OCI-LY1 (cell line): Measurements from ENCODE around the gene MIF4GD.
"Not testable (repeated sequence)": the region's sequence is repeated elsewhere in the genome, so short reads cannot be mapped to it uniquely, and the experiment has no call there.

Experiments
- H2AFZ ChIP-seq: fragments of 200-600 bp; sonication (generic), shearing (Covaris generic); 2 replicates; pipeline ENCODE4 v1.6.0; 2014; ENCODE audit warnings: antibody characterized with exemption, mild to moderate bottlenecking, low read length
- H3F3A ChIP-seq: fragments of 200-600 bp; sonication (generic), shearing (Covaris generic); 2 replicates; pipeline ENCODE4 v1.6.0; 2014; ENCODE audit warnings: mild to moderate bottlenecking, antibody characterized with exemption, low read length, moderate library complexity; ENCODE audit not compliant: insufficient read depth
- H3K27ac ChIP-seq: fragments of 200-600 bp; sonication (generic); 2 replicates; pipeline ENCODE4 v1.5.1; 2014; ENCODE audit warnings: low read length, mixed run types, mild to moderate bottlenecking, low read depth; ENCODE audit not compliant: poor library complexity, severe bottlenecking
- H3K27me3 ChIP-seq: fragments of 200-600 bp; sonication (generic); 2 replicates; pipeline ENCODE4 v1.6.0; 2014; ENCODE audit warnings: antibody characterized with exemption, mild to moderate bottlenecking, low read length, moderate library complexity; ENCODE audit not compliant: insufficient read depth
- H3K36me3 ChIP-seq: fragments of 200-600 bp; sonication (generic); 2 replicates; pipeline ENCODE4 v1.6.1; 2014; ENCODE audit warnings: mild to moderate bottlenecking, antibody characterized with exemption, low read length, moderate library complexity, mixed read lengths; ENCODE audit not compliant: insufficient read depth
- H3K4me1 ChIP-seq: fragments of 200-600 bp; sonication (generic); 2 replicates; pipeline ENCODE4 v1.5.1; 2014; ENCODE audit warnings: mild to moderate bottlenecking, low read length, moderate library complexity; ENCODE audit not compliant: insufficient read depth, severe bottlenecking
- H3K4me2 ChIP-seq: fragments of 200-600 bp; sonication (generic), shearing (Covaris generic); 2 replicates; pipeline ENCODE4 v1.6.1; 2014; ENCODE audit warnings: low read length
- H3K4me3 ChIP-seq: fragments of 200-600 bp; sonication (generic); 2 replicates; pipeline ENCODE4 v1.5.1; 2014; ENCODE audit warnings: low read length, low read depth, mild to moderate bottlenecking, mixed read lengths; ENCODE audit not compliant: poor library complexity, severe bottlenecking
- H3K79me2 ChIP-seq: fragments of 200-600 bp; shearing (Covaris generic); 2 replicates; pipeline ENCODE4 v1.6.1; 2016; ENCODE audit warnings: mixed run types, low read length, mixed read lengths; ENCODE audit not compliant: insufficient read depth
- H3K9ac ChIP-seq: fragments of 200-600 bp; sonication (generic), shearing (Covaris generic); 2 replicates; pipeline ENCODE4 v1.6.1; 2014; ENCODE audit warnings: mild to moderate bottlenecking, low read length, mixed read lengths
- H3K9me2 ChIP-seq: fragments of 200-600 bp; sonication (generic), shearing (Covaris generic); 2 replicates; pipeline ENCODE4 v1.6.1; 2014; ENCODE audit warnings: low read depth, mild to moderate bottlenecking, low read length, mixed read lengths
- H3K9me3 ChIP-seq: fragments of 200-600 bp; shearing (Covaris generic); 2 replicates; pipeline ENCODE4 v1.6.1; 2014; ENCODE audit warnings: low read length, mixed read lengths
- H4K20me1 ChIP-seq: fragments of 200-600 bp; sonication (generic), shearing (Covaris generic); 2 replicates; pipeline ENCODE4 v1.6.0; 2016; ENCODE audit warnings: mild to moderate bottlenecking, low read length; ENCODE audit not compliant: insufficient read depth
- EZH2 ChIP-seq: fragments of 200-600 bp; sonication (generic), shearing (Covaris generic); IDR thresholded peaks from 2 replicates; pipeline ENCODE4 v1.8.0; 2017; ENCODE audit warnings: borderline replicate concordance, mixed run types, mild to moderate bottlenecking, antibody characterized with exemption, low read length, moderate library complexity, mixed read lengths
- TF ChIP-seq, protein P1 (sequence below): fragments of 200-600 bp; sonication (generic), shearing (Covaris generic); IDR thresholded peaks from 2 replicates; pipeline ENCODE4 v1.5.1; 2017; ENCODE audit warnings: mild to moderate bottlenecking, antibody characterized with exemption, low read length, moderate library complexity, mixed read lengths

MIF4GD gene

DNA sequence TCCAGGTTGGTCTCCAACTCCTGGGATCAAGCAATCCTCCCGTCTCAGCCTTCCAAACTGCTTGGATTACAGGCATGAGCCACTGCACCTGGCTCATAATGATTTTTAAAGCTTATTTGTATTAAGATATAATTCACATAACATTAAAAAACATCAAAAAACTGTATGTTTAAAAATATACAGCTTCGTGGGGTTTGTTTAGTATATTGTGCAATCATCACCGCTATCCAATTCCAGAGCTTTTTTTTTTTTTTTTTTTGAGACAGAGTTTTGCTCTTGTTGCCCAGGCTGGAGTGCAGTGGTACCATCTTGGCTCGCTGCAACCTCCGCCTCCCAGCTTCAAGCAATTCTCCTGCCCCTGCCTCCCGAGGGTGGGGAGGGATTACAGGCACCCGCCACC lies 29.2 kb upstream of the MIF4GD start:
- H3K36me3 ChIP-seq = no peaks in the 10 kb centered on the region
- no peaks in the 10 kb centered on the region for H3K27me3 ChIP-seq
- TF ChIP-seq EZH2 = no peak
- TF ChIP-seq, protein P1, sequence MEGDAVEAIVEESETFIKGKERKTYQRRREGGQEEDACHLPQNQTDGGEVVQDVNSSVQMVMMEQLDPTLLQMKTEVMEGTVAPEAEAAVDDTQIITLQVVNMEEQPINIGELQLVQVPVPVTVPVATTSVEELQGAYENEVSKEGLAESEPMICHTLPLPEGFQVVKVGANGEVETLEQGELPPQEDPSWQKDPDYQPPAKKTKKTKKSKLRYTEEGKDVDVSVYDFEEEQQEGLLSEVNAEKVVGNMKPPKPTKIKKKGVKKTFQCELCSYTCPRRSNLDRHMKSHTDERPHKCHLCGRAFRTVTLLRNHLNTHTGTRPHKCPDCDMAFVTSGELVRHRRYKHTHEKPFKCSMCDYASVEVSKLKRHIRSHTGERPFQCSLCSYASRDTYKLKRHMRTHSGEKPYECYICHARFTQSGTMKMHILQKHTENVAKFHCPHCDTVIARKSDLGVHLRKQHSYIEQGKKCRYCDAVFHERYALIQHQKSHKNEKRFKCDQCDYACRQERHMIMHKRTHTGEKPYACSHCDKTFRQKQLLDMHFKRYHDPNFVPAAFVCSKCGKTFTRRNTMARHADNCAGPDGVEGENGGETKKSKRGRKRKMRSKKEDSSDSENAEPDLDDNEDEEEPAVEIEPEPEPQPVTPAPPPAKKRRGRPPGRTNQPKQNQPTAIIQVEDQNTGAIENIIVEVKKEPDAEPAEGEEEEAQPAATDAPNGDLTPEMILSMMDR = no peak
- no peak overlapping the region for H3K27ac ChIP-seq
- H3K79me2 ChIP-seq = no peaks in the 10 kb centered on the region
- H2AFZ ChIP-seq = no peak overlapping the region
- H3K9ac ChIP-seq = no peak overlapping the region
- H3K4me2 ChIP-seq = no peak overlapping the region
- peaks cover 7% of the 10 kb centered on the region; the same call in 1 of the 2 replicates for H3F3A ChIP-seq
- H4K20me1 ChIP-seq = no peaks in the 10 kb centered on the region
- H3K4me1 ChIP-seq = peaks cover 31% of the 10 kb centered on the region
- H3K9me3 ChIP-seq = no peaks in the 10 kb centered on the region
- H3K4me3 ChIP-seq = no peak overlapping the region
- H3K9me2 ChIP-seq = no peaks in the 10 kb centered on the region

DNA sequence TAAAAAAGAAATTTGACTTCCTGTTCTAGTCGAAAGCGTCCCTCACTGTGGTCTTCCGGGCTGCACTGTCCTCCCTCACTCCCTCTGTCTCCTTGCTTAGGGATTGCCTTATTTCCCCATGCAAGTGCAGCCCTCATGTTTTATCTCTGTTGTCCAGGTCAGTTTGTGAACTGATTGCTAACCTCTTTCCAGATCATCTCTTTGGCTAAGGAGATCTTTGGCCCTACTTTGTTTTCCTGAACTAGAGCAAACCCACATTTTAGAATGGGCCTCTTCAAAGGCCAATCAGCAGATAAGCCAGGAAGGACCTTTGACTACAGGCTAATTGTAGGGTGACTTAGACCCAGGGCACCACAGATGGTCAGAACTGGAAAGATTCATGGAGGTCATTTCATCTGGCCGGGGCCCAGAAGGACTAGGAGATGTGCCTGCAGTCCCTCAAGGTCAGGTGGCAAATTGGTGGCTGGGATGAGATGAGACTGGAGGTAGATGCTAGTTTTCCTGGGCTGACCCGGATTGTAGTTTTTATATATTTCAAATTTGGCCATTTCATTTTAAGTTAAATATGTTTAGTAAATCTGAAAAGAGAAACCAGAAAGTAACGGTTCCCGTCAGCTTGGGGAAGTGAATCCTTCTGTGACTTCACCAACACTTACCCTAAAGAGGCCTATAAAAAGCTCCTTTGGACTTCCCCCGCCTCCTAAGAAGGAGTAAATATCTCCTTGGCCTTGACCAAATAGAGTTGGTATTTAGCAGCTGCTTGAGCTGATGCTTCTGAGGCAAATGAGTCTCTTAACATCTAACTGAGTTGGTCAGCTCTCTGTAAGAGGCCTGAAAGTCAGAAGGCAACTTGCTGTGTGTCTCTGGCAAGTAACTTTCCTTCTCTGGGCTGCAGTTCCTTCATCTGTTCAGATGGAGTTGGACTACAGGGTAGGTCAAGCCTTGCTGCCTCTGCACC lies 24.4 kb upstream of the MIF4GD start:
- Histone ChIP-seq H3K79me2 (no peaks in the 10 kb centered on the region), H3K9me3 (no peaks in the 10 kb centered on the region), H4K20me1 (no peaks in the 10 kb centered on the region), H3K36me3 (no peaks in the 10 kb centered on the region), H3K4me1 (peaks cover 39% of the 10 kb centered on the region), H3K27me3 (no peaks in the 10 kb centered on the region), H3K27ac (peak overlapping the region; percentile 96), H3F3A (peaks cover 14% of the 10 kb centered on the region), H3K9me2 (no peaks in the 10 kb centered on the region), H3K9ac (peak overlapping the region; percentile 30; the same call in 1 of the 2 replicates), H3K4me3 (no peak overlapping the region), H3K4me2 (peak overlapping the region; percentile 35), H2AFZ (0 out of 2 replicates have a peak overlapping the region, but pooled peaks have one; percentile 6)
- TF ChIP-seq, protein P1 = no peak

DNA sequence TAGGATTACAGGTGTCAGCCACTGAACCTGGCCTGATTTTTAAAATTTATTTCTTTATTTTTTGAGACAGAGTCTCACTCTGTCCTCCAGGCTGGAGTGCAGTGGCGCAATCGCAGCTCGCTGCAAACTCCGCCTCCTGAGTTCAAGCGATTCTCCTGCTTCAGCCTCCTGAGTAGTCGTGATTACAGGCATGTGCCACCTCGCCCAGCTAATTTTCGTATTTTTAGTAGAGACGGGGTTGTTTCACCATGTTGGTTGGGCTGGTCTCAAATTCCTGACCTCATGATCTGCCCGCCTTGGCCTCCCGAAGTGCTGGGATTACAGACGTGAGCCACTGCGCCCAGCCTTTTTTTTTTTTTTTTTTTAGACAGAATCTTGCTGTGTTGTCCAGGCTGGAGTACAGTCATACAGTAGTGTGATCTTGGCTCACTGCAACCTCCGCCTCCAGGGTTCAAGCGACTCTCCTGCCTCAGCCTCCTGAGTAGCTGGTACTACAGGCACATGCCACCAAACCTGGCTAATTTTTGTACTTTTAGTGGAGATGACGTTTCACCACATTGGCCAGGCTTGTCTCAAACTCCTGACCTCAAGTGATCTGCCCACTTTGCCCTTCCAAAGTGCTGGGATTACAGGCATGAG lies 21.9 kb upstream of the MIF4GD start:
- H2AFZ ChIP-seq, H3K9ac ChIP-seq, H3K36me3 ChIP-seq, H3K4me2 ChIP-seq, H3K9me2 ChIP-seq, H3K4me3 ChIP-seq, H3K79me2 ChIP-seq, H3K9me3 ChIP-seq, H3K27me3 ChIP-seq, H4K20me1 ChIP-seq: not testable (repeated sequence)
- Histone ChIP-seq H3K4me1 (peaks cover 47% of the 10 kb centered on the region), H3F3A (peaks cover 14% of the 10 kb centered on the region), H3K27ac (peak overlapping the region; percentile 35)
